AG04449 (cell line): ENCODE data around the gene SACM1L.
"Not testable (repeated sequence)": the region's sequence is repeated elsewhere in the genome, so short reads cannot be mapped to it uniquely, and the experiment has no call there.

ENCODE experiments used
- CTCF ChIA-PET: fragments of 350-600 bp; formaldehyde crosslinking; extraction: SDS; loops from one replicate; lab custom pipeline; 2021; ENCODE audit warnings: antibody characterized with exemption; lab: Yijun Ruan, JAX
- POLR2A ChIA-PET: fragments of 400-600, 350-600 bp; formaldehyde crosslinking; extraction: SDS; loops from one replicate; lab custom pipeline; 2020; ENCODE audit warnings: antibody characterized with exemption, inconsistent platforms; lab: Yijun Ruan, JAX
- DNase-seq: peaks from one replicate; pipeline ENCODE4 v3.0.0-alpha.2; 2010; ENCODE audit warnings: low read depth, low spot score
- H3K4me3 ChIP-seq: 2 replicates; pipeline ENCODE4 v1.5.1; 2011; ENCODE audit warnings: low read depth, mild to moderate bottlenecking, control low read depth, low read length
- TF ChIP-seq, protein P1 (sequence below): IDR thresholded peaks from one replicate; pipeline ENCODE4 v1.5.1; 2011; ENCODE audit warnings: mild to moderate bottlenecking, moderate library complexity, low read length, control low read depth, inconsistent platforms; ENCODE audit not compliant: insufficient read depth; ENCODE audit errors: missing control alignments

The SACM1L gene

DNA sequence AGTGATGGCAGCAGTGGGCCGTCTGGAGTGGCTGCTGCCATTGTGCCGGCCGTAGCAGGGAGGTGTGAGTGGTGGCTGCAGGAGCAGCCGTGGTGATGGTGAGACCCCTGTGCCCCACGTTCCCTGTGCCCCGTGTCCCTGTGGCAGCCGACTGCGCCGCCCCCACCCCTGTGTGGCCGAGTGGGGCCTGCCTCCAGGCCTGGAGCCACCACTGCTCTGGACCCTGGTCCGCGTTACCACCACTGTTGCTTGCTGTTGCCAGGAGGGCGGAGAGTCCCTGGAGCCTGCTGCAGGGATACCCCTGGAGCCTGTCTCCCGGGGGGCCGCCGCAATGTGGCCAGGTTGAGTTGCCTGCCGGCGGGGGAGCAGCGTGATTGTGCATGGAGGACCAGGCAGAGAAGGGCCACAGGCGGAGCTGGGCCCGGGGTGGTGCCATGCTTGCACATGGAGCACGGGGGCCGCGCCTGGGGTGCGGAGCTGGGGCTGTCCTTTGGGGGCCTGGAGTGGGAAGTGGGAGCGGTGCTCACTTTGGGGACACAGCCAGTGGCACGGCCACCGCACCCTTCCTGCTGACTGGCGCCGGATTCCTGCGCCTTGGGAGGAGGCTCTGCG is 57.1 kb downstream of the SACM1L start:
- POLR2A ChIA-PET = no interaction called here
- H3K4me3 ChIP-seq = no peak overlapping the region
- CTCF ChIA-PET = no interaction called here
- TF ChIP-seq, protein P1, sequence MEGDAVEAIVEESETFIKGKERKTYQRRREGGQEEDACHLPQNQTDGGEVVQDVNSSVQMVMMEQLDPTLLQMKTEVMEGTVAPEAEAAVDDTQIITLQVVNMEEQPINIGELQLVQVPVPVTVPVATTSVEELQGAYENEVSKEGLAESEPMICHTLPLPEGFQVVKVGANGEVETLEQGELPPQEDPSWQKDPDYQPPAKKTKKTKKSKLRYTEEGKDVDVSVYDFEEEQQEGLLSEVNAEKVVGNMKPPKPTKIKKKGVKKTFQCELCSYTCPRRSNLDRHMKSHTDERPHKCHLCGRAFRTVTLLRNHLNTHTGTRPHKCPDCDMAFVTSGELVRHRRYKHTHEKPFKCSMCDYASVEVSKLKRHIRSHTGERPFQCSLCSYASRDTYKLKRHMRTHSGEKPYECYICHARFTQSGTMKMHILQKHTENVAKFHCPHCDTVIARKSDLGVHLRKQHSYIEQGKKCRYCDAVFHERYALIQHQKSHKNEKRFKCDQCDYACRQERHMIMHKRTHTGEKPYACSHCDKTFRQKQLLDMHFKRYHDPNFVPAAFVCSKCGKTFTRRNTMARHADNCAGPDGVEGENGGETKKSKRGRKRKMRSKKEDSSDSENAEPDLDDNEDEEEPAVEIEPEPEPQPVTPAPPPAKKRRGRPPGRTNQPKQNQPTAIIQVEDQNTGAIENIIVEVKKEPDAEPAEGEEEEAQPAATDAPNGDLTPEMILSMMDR = no peak
- DNase-seq = no peak

DNA sequence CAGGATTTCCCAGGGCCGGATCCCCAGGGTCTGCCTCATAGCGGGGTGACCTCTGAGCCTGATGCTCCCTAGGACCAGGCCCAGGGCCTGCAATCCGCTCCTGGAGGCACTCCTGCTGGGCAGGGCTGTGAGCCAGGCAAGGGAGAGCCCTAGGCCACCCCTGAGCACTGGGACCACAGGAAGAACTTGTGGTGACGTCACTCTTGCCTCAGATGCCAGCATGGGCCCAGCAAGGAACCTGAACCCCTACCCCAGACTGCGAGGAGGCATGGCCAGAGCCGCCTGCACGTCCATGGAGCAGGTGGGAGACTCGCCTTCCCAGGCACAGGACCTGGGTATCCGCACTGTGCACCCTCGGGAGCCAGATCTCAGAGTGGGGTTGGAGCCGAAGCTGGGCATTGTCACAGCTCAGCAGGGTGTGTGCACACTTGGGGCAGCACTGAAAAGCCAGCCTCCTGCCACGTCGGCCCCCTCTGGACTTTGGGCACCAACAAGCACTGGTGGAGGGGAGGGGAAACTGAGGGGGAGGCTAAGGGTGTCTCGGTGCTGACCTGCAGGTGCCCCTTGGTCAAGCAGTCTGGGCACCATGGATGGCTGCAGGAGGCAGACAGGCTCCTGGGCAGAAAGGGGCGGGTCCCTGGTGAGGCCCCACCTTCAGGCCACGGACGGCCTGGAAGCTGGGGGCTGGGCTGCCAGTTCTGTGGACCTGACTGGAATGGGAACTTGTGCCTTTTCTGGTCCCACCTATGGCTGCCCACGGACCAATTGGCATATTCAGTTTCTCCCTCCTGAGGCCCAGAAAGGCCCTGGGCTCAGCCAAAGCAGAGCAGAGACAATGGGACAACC is 57.8 kb downstream of the SACM1L start:
- CTCF ChIA-PET = interaction anchor here (1.6 to 6.5 kb wide), 2 partner anchors 15 to 236 kb away, joined by 4 to 53 read pairs; no protein-coding TSS in a partner anchor
- no peak for DNase-seq
- TF ChIP-seq, protein P1 = no peak

DNA sequence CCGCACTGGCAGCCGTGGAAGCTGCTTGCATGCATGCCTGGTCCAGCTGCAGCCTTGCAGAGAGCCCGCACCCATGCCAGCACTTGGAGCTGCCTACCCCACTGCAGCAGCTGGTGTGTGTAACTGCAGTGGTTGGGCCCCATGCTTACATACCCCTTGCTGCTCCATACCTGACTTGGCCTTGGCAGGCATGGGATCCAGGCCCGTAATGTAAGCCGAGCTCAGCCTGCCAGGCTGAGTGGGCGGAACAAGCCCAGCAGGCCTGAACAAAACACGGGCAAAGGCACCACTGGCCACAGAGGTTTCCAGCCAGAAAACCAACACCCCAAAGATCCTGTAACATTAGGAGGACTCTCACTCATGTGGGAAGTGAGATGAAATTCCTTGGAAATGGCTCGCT is 58.9 kb downstream of the SACM1L start:
- ChIA-PET POLR2A (no interaction called here), CTCF (interaction anchor here (1.0 to 6.5 kb wide), 3 partner anchors 14 to 237 kb away, joined by 3 to 53 read pairs (median 4); no protein-coding TSS in a partner anchor)
- no peak for DNase-seq
- TF ChIP-seq, protein P1 = no peak
- no peak overlapping the region for H3K4me3 ChIP-seq

More for the DNA sequence above, 57.8 kb downstream of the SACM1L start:
- POLR2A ChIA-PET = no interaction called here
- no peak overlapping the region for H3K4me3 ChIP-seq

DNA sequence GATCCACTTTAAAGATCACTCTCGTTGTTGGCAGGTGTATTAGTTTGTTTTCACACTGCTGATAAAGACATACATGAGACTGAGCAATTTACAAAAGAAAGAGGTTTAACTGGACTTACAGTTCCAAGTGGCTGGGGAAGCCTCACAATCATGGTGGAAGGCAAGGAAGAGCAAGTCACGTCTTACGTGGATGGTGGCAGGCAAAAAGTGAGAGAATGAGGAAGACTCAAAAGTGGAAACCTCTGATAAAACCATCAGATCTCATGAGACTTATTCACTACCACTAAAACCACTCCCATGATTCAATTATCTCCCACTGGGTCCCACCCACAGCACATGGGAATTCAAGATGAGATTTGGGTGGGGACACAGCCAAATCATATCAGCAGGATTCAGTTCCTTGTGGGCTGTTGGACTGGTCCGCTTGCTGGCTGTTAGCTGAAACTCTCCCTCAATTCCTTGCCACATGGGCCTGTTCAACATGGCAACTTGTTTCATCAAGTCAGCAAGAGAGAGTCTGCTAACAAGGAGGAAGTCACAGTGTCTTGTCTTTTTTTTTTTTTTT is 59.9 kb downstream of the SACM1L start:
- CTCF ChIA-PET = interaction anchor here (1.9 to 6.5 kb wide), 2 partner anchors 12 to 180 kb away, joined by 6 to 53 read pairs; no protein-coding TSS in a partner anchor
- H3K4me3 ChIP-seq, DNase-seq, POLR2A ChIA-PET: not testable (repeated sequence)

DNA sequence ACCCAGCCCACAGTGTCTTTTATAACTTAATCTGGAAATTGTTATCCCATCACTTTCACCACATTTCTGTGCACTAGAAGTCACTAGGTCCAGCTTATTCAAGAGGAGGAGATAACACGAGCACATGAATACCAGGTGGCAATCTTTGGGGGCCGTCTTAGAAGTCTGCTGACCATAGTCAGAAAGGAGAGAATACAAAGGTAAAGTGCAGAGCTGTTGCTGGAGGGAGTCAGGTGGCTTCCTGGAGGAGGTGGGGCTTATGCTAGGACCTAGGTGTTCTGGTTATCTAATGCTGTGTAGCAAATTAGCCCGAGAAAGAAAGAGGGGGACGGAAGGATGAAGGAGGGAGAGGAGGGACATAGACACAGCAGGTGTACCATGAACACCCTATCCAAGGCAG is 60.7 kb downstream of the SACM1L start:
- CTCF ChIA-PET = interaction anchor here (1.9 to 6.5 kb wide), 2 partner anchors 12 to 179 kb away, joined by 6 to 53 read pairs; no protein-coding TSS in a partner anchor

DNA sequence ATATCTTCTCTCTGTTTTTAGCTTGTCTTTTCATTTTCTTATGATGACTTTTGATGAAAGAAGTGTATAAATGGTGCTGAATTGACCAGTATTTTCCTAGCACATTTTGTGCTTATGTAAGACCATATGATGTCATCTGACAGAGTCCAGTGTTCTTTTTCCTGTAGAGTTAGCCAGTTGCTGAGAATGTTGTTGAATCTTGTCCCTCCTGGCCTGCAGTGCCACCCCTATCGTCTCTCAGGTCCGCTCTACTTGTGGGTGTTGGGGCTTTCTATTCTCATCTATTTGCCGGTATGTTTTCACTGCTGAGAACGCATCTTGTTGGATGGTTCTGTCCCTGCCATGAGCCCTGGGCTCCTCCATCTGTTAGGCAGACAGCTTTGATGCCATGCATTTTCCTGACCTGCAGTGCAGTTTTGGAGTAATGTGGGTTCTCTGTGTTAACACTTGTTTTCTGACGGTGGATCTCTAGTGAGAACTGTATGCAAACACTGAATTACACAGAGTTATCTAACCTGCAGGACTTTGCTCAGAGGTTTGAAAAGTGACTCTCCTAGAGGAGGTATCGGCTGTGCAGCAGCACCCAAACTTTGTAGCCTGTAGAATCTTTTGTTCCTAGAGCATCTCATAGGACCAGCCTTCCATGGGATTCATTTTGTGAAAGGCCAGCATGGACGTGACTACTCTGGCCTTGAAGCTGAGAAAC is 62.5 kb downstream of the SACM1L start:
- TF ChIP-seq, protein P1 = no peak
- ChIA-PET POLR2A (no interaction called here), CTCF (interaction anchor here (1.5 to 6.5 kb wide), 2 partner anchors 10 to 156 kb away, joined by 4 to 53 read pairs; no protein-coding TSS in a partner anchor)
- no peak for DNase-seq
- no peak overlapping the region for H3K4me3 ChIP-seq

More for the DNA sequence above, 60.7 kb downstream of the SACM1L start:
- H3K4me3 ChIP-seq = no peak overlapping the region
- DNase-seq = no peak
- TF ChIP-seq, protein P1 = no peak
- POLR2A ChIA-PET = interaction anchor here (1.1 kb wide), 1 partner anchor 179 kb away, joined by 4 read pairs; no protein-coding TSS in a partner anchor
